22Rv1 (cell line): ENCODE data around the gene SETD2.

ENCODE experiments used
- ZFX ChIP-seq: fragments of 450-650 bp; IDR thresholded peaks from 2 replicates; pipeline ENCODE4 v1.6.1; 2017; ENCODE audit warnings: antibody characterized with exemption, borderline replicate concordance
- TF ChIP-seq, protein P1 (sequence below): fragments of 450-650 bp; IDR thresholded peaks from 2 replicates; pipeline ENCODE4 v1.5.1; 2017; ENCODE audit warnings: mild to moderate bottlenecking

DNA sequence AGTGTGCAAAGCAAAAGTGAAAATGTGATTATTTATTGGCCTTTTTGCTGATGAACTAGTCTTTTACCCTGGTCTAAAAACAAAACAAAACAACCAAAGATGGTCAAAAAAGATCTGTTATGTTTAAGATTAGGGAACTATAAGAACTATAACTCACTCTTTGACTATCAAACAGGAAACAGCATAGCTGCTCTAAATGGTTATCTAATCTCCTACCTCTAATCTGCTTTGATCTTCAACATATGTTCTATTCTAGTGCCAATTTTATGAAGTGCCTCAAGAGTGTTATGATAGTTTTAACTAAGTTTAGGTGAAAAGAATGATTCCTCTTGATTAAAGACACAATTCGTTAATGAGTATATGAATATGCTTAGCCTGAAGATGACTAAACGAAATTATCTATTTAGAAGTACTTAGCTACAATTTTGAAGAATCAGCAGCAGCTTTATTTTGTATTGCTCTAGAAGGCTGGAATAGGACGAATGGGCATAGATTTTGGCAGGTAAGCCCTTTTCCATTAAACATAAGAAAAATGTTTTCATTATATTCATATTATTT, 46.0 kb downstream of the SETD2 start:
- TF ChIP-seq, protein P1, sequence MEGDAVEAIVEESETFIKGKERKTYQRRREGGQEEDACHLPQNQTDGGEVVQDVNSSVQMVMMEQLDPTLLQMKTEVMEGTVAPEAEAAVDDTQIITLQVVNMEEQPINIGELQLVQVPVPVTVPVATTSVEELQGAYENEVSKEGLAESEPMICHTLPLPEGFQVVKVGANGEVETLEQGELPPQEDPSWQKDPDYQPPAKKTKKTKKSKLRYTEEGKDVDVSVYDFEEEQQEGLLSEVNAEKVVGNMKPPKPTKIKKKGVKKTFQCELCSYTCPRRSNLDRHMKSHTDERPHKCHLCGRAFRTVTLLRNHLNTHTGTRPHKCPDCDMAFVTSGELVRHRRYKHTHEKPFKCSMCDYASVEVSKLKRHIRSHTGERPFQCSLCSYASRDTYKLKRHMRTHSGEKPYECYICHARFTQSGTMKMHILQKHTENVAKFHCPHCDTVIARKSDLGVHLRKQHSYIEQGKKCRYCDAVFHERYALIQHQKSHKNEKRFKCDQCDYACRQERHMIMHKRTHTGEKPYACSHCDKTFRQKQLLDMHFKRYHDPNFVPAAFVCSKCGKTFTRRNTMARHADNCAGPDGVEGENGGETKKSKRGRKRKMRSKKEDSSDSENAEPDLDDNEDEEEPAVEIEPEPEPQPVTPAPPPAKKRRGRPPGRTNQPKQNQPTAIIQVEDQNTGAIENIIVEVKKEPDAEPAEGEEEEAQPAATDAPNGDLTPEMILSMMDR = no peak
- TF ChIP-seq ZFX = no peak
